Uterus (tissue), 4 donors: Measurements from ENCODE around the gene TPRG1. TPM values are rescaled to one million over a fixed set of nuclear protein-coding genes. Genes with fewer than 3 reads are reported as not detected.
"Not testable (repeated sequence)": the region's sequence is repeated elsewhere in the genome, so short reads cannot be mapped to it uniquely, and the experiment has no call there.

Experiments
- DNase-seq, 2 donors: peaks; one replicate each; pipeline ENCODE4 v3.0.0-alpha.2; 2019 to 2020
- H3K27ac ChIP-seq, 2 donors: fragments of 200-600 bp; sonication (generic); 1 replicate in 1 of 2; 2 replicates in 1 of 2; pipeline ENCODE4 v1.5.1; 2016 to 2018
- H3K27me3 ChIP-seq, 2 donors: fragments of 200-600 bp; sonication (generic); one replicate each; pipeline ENCODE4 v1.5.1; 2018 to 2019; ENCODE audit warnings: control low read depth in 1 of 2
- H3K36me3 ChIP-seq, 2 donors: fragments of 200-600 bp; sonication (generic); one replicate each; pipeline ENCODE4 v1.5.1; 2019; ENCODE audit warnings: control low read depth in 1 of 2
- H3K4me1 ChIP-seq, 2 donors: fragments of 200-600 bp; sonication (generic); one replicate each; pipeline ENCODE4 v1.5.1; 2018 to 2019; ENCODE audit warnings: control low read depth in 1 of 2
- H3K4me3 ChIP-seq, 2 donors: fragments of 200-600 bp; sonication (generic); 1 replicate in 1 of 2; 2 replicates in 1 of 2; pipeline ENCODE4 v1.5.1; 2018 to 2019; ENCODE audit warnings: mild to moderate bottlenecking in 1 of 2
- H3K9me3 ChIP-seq, 2 donors: fragments of 200-600 bp; sonication (generic); one replicate each; pipeline ENCODE4 v1.5.1; 2019; ENCODE audit warnings: control low read depth in 1 of 2
- POLR2A ChIP-seq, 2 donors: fragments of 450-650 bp; IDR thresholded peaks; one replicate each; pipeline ENCODE4 v1.6.1; 2016; ENCODE audit warnings: antibody characterized with exemption in 2 of 2, mild to moderate bottlenecking in 1 of 2, moderate library complexity in 1 of 2
- intact Hi-C: fragments of 100-400 bp; cut with DNase I; formaldehyde crosslinking; loops from one replicate; pipeline ENCODE4 v1.15.1; 2023; ENCODE audit warnings: low total_unique reads
- total RNA-seq, 4 donors: library from RNA; depleted of rRNA in 3 of 4; stranded (reverse); fragments of >200 nt in 3 of 4; gene quantifications; one replicate each; pipeline versions ENCODE4 v1.1.0 to v1.2.4, GENCODE V29; 2014 to 2023
- TF ChIP-seq, protein P1 (sequence below), 4 experiments: fragments of 200-600 bp in 2 of 4; fragments of 450-650 bp in 2 of 4; sonication (generic) in 2 of 4; IDR thresholded peaks; one replicate each; pipeline ENCODE4 v1.5.1; 2016 to 2019; ENCODE audit warnings: antibody characterized with exemption in 4 of 4, mild to moderate bottlenecking in 2 of 4, moderate library complexity in 1 of 4
- donor health status: DM: yes; HTN: yes; CAD: no.

The TPRG1 gene
- total RNA-seq, 4 donors from 2014 or later: 7.7 to 29.4 (median 8.3) TPM

DNA sequence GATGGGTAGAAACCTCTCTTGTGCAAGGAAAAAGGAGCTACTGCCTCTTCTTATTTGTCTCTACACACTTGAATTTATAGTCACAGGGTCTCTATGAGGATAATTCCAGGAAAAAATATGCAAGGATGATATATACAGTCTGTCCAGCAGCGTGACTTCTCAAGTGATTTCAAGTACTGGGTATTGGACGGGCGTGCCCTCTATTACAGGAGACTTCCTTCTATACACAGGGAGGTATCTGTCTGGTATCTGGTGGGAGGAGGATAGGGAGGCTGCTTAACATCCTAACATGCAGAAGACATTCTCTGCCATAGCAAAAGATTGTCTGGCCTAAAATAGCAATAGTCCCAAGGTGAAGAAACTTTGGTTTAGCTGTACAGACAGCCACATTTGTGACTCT is 146.1 kb downstream of the TPRG1 start:
- no peaks in the 10 kb centered on the region for H3K9me3 ChIP-seq
- H3K27me3 ChIP-seq: no peaks in the 10 kb centered on the region
- H3K36me3 ChIP-seq: no peaks in the 10 kb centered on the region
- no peak overlapping the region for H3K27ac ChIP-seq
- H3K4me1 ChIP-seq: no peaks in the 10 kb centered on the region
- TF ChIP-seq, protein P1, sequence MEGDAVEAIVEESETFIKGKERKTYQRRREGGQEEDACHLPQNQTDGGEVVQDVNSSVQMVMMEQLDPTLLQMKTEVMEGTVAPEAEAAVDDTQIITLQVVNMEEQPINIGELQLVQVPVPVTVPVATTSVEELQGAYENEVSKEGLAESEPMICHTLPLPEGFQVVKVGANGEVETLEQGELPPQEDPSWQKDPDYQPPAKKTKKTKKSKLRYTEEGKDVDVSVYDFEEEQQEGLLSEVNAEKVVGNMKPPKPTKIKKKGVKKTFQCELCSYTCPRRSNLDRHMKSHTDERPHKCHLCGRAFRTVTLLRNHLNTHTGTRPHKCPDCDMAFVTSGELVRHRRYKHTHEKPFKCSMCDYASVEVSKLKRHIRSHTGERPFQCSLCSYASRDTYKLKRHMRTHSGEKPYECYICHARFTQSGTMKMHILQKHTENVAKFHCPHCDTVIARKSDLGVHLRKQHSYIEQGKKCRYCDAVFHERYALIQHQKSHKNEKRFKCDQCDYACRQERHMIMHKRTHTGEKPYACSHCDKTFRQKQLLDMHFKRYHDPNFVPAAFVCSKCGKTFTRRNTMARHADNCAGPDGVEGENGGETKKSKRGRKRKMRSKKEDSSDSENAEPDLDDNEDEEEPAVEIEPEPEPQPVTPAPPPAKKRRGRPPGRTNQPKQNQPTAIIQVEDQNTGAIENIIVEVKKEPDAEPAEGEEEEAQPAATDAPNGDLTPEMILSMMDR (IDR thresholded peaks at IDR 0.05): no peak
- TF ChIP-seq POLR2A (IDR thresholded peaks at IDR 0.05): no peak
- intact Hi-C loops: no loop called here
- H3K4me3 ChIP-seq: no peak overlapping the region
- DNase-seq: no peak

DNA sequence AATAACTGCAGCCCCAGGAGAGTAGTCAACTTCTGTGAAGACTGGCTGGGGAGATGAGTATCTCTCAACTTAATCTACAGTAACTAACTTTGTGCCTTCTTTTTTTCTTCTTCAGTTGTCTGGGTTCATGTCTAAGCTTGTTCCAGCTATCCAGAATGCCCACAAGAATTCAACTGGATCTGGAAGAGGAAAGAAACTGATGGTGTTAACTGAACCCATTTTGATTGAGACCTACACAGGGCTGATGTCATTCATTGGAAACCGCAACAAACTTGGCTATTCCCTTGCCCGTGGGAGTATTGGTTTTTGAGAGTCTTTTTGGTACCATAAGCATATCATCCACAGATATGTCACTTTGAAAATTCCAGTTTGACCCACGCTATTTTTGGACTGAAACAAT is 148.7 kb downstream of the TPRG1 start:
- Histone ChIP-seq H3K9me3 (no peaks in the 10 kb centered on the region), H3K27ac (no peak overlapping the region), H3K4me3 (no peak overlapping the region), H3K4me1 (no peaks in the 10 kb centered on the region), H3K36me3 (no peaks in the 10 kb centered on the region), H3K27me3 (no peaks in the 10 kb centered on the region)
- TF ChIP-seq, protein P1 (IDR thresholded peaks at IDR 0.05): no peak
- TF ChIP-seq POLR2A (IDR thresholded peaks at IDR 0.05): no peak
- DNase-seq: no peak
- intact Hi-C loops: no loop called here

DNA sequence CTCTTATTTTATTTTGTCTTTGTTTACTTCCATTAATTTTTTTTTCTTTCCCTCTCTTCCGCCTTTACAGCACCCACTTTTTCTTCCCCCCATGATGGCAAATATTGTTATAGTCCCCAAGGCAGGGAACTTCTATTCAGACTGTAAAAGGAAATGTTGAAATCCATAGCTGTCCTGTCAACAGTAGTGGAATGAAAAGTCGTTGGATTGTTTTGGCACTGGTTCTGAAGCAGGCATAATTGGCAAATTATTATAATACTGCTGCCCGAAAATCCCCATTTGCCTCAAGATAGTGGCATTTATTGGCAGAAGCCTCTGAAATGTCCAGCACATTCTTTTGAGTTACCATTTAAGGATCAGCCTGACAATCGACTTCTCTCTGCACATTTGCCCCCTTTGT is 150.6 kb downstream of the TPRG1 start:
- Histone ChIP-seq H3K9me3 (no peaks in the 10 kb centered on the region), H3K36me3 (no peaks in the 10 kb centered on the region), H3K27me3 (no peaks in the 10 kb centered on the region), H3K27ac (no peak overlapping the region), H3K4me1 (no peaks in the 10 kb centered on the region), H3K4me3 (no peak overlapping the region)
- intact Hi-C loops: no loop called here
- no peak for TF ChIP-seq POLR2A (IDR thresholded peaks at IDR 0.05)
- TF ChIP-seq, protein P1 (IDR thresholded peaks at IDR 0.05): no peak
- no peak for DNase-seq

DNA sequence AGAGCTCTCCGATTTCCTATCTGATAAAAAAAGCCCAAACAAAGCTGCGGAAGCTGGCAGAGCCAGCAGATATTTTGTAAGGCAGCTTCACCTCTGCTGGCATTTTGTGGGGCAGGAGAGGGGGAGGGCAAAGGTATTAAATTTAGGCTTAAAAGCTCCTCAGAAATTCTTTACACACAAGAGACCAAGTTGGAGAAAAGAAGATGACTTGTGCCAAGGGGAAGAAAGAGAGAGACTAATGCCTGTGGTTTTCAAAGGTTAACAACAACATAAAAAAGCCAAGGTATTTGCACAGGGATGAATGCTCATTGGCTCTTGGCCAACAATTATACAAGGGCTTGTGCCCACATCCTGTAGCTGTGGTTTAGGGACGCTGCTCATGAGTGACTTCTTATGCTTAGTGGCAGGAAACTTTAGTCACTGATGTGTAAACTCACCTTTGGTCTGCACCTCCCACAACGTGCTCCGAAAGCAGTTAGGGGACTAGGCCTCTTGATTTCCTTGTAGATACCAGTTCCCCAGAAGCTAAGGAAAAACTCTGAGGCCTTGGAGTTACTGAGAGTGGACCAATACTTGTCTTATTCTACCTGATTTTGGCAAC is 152.9 kb downstream of the TPRG1 start:
- Histone ChIP-seq H3K36me3 (no peaks in the 10 kb centered on the region), H3K9me3 (no peaks in the 10 kb centered on the region), H3K27ac (no peak overlapping the region), H3K4me1 (no peaks in the 10 kb centered on the region), H3K4me3 (no peak overlapping the region), H3K27me3 (no peaks in the 10 kb centered on the region)
- intact Hi-C loops: no loop called here
- TF ChIP-seq, protein P1 (IDR thresholded peaks at IDR 0.05): no peak
- no peak for TF ChIP-seq POLR2A (IDR thresholded peaks at IDR 0.05)
- DNase-seq: no peak

DNA sequence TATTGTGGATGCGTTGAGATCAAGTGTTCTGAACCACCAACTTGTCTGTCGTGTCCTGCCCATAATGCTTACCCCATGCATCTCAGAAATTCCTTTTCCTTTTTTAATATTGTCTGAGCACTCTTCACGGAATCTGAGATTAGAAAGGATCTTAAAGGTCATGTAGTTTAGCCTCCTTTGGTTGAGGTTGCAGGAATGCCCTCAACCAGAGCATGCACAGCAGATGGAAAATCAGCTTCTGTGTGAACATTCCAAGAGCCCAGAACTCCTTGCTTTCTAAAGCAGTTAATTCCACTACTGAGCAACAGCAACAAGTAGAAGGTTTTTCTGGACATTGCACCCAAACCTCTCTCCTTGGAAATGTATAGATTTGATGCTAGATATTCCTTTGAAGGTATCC is 153.7 kb downstream of the TPRG1 start:
- no peak for DNase-seq
- intact Hi-C loops: no loop called here
- no peaks in the 10 kb centered on the region for H3K4me1 ChIP-seq
- no peaks in the 10 kb centered on the region for H3K27me3 ChIP-seq
- H3K27ac ChIP-seq: no peak overlapping the region
- TF ChIP-seq POLR2A (IDR thresholded peaks at IDR 0.05): no peak
- TF ChIP-seq, protein P1 (IDR thresholded peaks at IDR 0.05): no peak
- no peaks in the 10 kb centered on the region for H3K36me3 ChIP-seq
- H3K4me3 ChIP-seq: no peak overlapping the region
- H3K9me3 ChIP-seq: no peaks in the 10 kb centered on the region

DNA sequence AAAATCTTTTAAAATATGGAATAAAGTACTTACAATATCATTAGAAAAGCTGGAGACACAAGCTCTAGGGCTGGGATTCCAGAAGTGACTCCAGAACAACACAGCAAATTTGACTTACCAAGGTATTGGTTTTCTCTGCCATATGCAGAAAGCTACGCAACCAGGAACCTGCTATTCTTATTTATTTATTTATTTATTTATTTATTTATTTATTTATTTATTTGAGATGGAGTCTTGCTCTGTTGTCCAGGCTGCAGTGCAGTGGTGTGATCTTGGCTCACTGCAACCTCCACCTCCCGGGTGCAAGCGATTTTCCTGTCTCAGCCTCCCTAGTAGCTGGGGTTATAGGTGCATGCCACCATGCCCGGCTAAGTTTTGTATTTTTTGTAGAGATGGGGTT is 157.9 kb downstream of the TPRG1 start:
- H3K9me3 ChIP-seq, DNase-seq, H3K4me1 ChIP-seq, H3K27me3 ChIP-seq, intact Hi-C loops, H3K4me3 ChIP-seq, H3K27ac ChIP-seq, H3K36me3 ChIP-seq: not testable (repeated sequence)
